GM19099 (cell line): Measurements from ENCODE around the gene KCNQ1.

Experiments
- POLR2A ChIP-seq: IDR thresholded peaks from 3 replicates; pipeline ENCODE4 v1.6.1; 2011; ENCODE audit warnings: low read depth; ENCODE audit not compliant: insufficient read length; ENCODE audit errors: extremely low read depth

The KCNQ1 gene

DNA sequence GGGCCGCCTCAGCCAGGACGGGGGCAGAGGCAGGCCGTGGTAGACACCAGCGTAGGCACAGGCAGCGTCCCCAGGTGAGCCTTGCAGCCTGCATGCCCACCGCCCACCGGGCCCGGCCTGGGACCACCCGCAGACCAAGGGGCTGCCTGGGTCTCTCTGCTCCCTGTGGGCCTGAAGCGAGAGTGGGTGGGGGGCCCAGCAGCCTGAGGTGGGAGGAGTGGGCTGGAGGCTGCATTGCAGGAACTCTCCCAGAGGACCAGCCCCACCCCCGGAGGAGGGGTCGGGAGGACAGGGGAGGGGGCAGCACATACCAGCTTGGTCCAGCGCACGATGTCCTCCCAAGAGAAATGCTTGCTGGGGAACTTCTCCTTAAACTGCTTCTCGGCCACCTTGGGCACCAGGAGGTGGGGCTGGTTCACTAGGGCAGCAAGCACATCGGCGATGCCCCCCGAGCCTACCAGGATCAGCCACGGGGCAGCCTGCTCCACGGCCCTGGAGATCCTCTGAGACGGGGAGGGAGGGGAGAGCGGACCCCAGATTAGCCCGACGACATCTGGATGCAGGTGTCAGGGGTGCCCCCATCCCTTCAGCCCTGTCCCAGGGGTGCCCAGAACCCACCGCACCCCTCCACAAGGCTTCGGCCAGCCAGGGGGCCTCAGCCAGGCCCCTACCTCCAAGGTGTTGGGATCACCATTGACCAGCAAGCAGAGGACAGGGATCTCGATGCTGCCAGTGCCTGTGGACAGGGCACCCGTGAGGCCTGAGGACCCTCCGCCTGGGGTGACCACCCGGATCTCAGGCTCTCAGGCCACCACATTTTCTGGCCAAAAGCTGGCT, 26.7 kb upstream of the KCNQ1 start:
- TF ChIP-seq POLR2A, result no peak

- no peak for TF ChIP-seq POLR2A
Measured at GRCh38 chr11:2418693-2419360, 26.0 kb upstream of the KCNQ1 start.

- no peak for TF ChIP-seq POLR2A
Measured at GRCh38 chr11:2419638-2420501, 24.9 kb upstream of the KCNQ1 start.

- no peak for TF ChIP-seq POLR2A
Measured at GRCh38 chr11:2420502-2421225, 24.1 kb upstream of the KCNQ1 start.

DNA sequence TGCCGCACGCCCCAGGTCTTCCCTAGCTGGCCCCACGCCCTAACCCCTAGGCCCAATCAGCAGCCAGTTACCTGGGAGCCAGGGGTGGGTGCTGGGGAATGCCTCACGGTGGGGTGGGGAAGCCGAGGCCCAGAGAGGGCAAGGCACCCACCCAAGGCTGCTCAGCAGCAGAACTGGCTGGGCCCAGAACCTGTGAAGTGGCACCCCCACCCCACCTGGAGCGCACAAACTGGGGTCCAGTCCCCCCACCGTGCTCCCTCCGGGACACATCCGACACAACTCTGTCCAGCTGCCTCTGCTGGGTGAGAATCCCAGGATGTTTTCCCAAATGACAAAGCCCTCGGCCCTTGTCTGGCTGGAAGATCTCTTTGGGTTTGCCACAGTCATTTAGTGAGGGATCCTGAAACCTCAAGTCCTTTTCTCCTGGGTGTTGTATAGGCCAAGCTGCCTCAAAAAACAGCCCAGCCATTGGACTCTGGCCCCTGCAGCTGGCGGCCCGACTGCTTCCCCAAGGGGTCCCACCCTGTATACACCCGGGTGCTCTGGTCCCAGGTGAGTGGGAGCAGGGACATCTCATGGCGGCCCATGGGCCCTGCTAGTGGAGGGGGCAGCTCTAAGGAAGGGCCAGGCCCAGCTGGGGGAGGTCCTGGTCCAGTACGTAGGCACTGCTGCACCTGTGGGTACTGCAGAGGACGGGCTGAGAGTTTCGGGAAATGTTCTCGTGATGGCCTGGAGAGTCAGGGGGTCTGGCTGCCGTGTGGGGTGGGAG, 23.4 kb upstream of the KCNQ1 start:
- no peak for TF ChIP-seq POLR2A

DNA sequence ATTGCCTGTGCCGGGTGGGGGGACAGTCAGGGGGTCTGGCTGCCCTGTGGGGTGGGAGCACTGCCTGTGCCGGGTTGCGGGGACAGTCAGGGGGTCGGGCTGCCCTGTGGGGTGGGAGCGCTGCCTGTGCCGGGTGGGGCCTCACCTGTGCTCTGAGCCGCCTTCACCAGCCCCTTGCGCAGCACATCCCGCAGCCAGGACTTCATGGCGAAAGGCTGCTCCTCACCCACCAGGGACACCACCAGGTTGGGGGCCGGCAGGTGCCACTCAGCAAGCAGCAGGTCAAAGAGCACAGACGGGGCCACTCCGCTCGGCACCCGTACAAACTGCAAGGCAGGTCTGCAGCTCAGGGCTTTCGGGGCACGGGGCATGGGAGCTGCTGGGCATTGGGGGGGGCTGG, 22.8 kb upstream of the KCNQ1 start:
- no peak for TF ChIP-seq POLR2A

DNA sequence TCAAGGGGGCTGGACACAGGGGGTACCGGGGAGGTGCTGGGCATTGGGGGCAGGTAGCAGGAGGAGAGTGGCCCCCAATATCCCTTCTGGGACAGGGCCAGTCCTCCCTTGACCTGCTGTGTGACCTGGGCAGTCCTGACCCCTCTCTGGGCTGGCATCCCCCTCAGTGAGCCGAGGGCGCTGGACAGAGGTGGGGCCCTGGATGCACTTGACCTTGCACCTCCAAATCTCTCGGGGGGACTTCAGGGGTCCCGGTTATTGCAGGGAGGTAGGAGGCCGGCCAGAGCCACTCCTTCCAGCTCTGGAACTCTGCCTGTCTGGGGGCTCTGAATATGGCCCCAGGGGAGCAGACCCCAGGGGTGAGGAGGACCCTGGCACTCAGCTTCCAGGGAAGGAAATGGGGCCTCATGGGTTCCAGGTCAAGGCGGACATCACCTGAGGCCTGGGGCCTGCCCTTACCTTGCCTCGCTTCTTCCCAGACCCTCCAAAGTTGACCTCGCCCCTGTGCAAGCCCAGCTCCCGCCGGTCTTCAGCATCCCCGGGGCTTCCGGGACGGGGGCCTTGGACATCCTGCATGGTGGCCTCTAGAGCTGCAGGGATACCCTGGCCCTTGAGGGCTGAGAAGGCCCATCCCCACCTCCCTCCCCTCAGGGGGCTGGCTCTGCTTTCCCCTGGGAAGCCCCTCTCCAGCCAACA, 22.2 kb upstream of the KCNQ1 start:
- TF ChIP-seq POLR2A, result no peak

GRCh38 chr11:2423157-2424025, 21.4 kb upstream of the KCNQ1 start:
- TF ChIP-seq POLR2A, result no peak

GRCh38 chr11:2424811-2425495, 19.9 kb upstream of the KCNQ1 start:
- TF ChIP-seq POLR2A, result no peak

DNA sequence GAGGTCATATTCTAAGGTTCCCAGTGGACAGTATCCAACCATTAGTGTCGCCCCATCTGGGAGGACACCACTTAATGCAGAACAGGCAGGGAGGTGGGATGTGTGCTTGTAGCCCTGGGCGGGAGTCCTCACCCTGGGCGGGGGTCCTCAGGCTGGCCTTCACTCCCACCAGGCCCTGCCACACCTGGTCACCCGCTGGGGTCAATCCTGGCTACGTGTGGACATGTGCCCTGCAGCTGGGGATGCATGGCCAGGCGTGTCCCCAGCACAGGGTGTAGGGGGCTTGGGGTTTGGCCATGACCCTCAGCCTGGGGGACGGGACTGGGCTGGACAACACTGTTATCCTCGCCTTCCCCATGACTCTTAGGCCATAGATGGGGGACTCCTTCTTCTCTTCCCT, 19.3 kb upstream of the KCNQ1 start:
- no peak for TF ChIP-seq POLR2A

DNA sequence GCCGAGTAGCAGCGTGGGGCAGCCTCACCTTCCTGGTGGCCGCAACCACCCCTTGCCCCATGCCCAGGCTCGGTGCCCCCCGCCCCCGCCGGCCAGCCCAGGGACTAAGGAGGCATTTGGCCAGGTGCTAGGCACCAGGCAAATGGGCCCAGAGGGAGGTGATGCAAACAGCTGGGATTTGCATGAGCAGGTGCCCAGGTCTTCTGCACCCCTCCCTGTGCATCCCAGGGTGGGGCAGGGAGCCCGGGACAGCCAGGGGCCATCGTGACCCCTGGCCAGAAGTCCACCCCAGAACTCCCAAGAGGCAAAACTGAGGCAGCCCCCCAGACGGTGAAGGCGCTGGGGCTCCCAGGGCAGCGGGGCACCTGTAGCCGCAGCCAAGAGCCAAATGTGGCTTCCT, 18.6 kb upstream of the KCNQ1 start:
- no peak for TF ChIP-seq POLR2A
